ENCODE measurements around the gene GALNT18. TPM values are rescaled to one million over a fixed set of nuclear protein-coding genes. Genes with fewer than 3 reads are reported as not detected.

Gene GALNT18
- total RNA-seq, 1 donor from 2014 or later: not detected

GRCh38 chr11:11407065-11407762 is 214.6 kb downstream of the GALNT18 start:
- no peaks in the 10 kb centered on the region for H3K4me1 Mint-ChIP-seq
- TF ChIP-seq CTCF (IDR thresholded peaks at IDR 0.05): no peak
- H3K27ac Mint-ChIP-seq: no peak overlapping the region
- intact Hi-C loops (cut with micrococcal nuclease): no loop called here
- DNase-seq: no peak
- ChIA-PET CTCF (no interaction called here), POLR2A (no interaction called here)
- H3K27me3 Mint-ChIP-seq: peaks cover 6% of the 10 kb centered on the region
- H3K9me3 Mint-ChIP-seq: no peaks in the 10 kb centered on the region
- no peak overlapping the region for H3K4me3 Mint-ChIP-seq
- ATAC-seq (ENCODE audit: low read depth): no peak
- H3K36me3 Mint-ChIP-seq (ENCODE audit: low read depth): no peaks in the 10 kb centered on the region

DNA sequence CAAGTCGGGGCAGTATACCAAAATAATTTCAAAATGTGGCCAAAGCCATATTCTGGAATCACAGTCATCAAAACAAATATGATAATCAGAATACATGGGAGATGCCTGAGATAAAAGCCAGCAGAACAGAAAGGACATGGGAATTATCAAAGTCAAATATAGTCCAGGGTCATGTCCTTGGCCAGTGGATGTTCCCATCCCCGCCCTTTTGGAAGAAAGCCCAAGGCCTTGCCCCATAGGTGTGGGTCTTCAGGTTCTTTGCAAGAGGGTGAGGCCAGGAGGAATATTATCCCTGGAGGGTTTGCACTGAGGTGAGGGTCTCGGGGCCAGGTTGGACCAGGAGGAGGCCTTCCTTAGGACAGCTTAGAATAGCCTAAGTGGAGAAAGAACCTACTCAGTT is 215.2 kb downstream of the GALNT18 start:
- H3K36me3 Mint-ChIP-seq (ENCODE audit: low read depth): no peaks in the 10 kb centered on the region
- CTCF ChIA-PET: no interaction called here
- H3K27ac Mint-ChIP-seq: no peak overlapping the region
- POLR2A ChIA-PET: no interaction called here
- no peaks in the 10 kb centered on the region for H3K4me1 Mint-ChIP-seq
- ATAC-seq (ENCODE audit: low read depth) (no peak), DNase-seq (no peak)
- TF ChIP-seq CTCF (IDR thresholded peaks at IDR 0.05): no peak
- H3K27me3 Mint-ChIP-seq: peaks cover 6% of the 10 kb centered on the region
- H3K4me3 Mint-ChIP-seq: no peak overlapping the region
- intact Hi-C loops (cut with micrococcal nuclease): no loop called here
- no peaks in the 10 kb centered on the region for H3K9me3 Mint-ChIP-seq

DNA sequence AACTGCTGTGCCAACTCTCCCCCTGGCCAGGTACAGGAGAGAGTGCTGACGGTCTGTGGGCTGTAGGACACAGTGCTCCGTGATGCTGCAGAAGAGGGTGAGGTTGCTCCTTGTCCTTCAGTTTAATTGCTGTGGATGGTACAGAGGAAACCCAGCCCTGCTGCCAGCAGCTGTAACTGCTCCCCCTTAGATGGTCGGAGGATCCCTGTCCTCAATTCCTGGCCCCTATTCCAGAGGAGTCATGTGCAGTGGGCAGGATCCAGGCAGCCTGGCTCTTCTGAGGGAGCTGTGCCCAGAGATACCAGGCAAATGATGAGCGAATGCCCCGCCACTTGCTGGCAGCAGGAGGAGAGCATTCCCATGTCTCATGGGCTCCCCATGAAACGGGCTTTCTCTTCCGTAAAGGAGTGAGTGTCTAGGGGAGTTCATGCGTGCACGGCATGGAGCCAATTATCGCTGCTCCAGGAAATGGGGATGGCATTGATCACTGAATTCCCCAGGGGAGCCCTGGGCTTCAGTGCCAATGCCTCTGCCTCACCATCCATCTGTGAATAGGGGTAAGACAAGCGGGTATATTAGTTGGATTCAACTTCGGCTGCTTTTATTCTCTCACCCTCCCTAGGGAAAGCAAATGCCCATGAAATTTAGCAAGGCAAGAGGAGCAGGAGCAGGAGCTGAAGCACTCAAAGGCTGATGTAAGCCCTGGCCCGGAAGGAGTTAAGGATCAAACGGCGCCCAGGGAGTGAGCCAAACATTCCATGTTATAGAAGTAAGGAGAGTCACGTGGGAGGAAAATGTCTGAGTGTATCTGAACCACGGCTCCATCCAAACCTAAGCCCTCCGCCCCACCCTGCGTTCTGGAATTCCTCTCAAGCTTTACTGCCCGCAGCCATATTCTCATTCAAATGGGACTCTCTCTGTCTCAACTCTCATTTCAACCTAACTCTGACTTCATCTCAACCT is 217.8 kb downstream of the GALNT18 start:
- intact Hi-C loops (cut with micrococcal nuclease): no loop called here
- Mint-ChIP-seq H3K9me3 (no peaks in the 10 kb centered on the region), H3K27ac (no peak overlapping the region), H3K27me3 (peaks cover 6% of the 10 kb centered on the region), H3K4me1 (no peaks in the 10 kb centered on the region), H3K4me3 (no peak overlapping the region), H3K36me3 (ENCODE audit: low read depth) (no peaks in the 10 kb centered on the region)
- ChIA-PET POLR2A (no interaction called here), CTCF (no interaction called here)
- TF ChIP-seq CTCF (IDR thresholded peaks at IDR 0.05): no peak
- ATAC-seq (ENCODE audit: low read depth): no peak
- no peak for DNase-seq

GRCh38 chr11:11401960-11402535 is 219.8 kb downstream of the GALNT18 start:
- H3K36me3 Mint-ChIP-seq (ENCODE audit: low read depth): no peaks in the 10 kb centered on the region
- H3K9me3 Mint-ChIP-seq: no peaks in the 10 kb centered on the region
- no peak overlapping the region for H3K27ac Mint-ChIP-seq
- POLR2A ChIA-PET: no interaction called here
- peaks cover 6% of the 10 kb centered on the region for H3K27me3 Mint-ChIP-seq
- CTCF ChIA-PET: no interaction called here
- no peak for TF ChIP-seq CTCF (IDR thresholded peaks at IDR 0.05)
- intact Hi-C loops (cut with micrococcal nuclease): no loop called here
- H3K4me3 Mint-ChIP-seq: no peak overlapping the region
- no peaks in the 10 kb centered on the region for H3K4me1 Mint-ChIP-seq
- ATAC-seq (ENCODE audit: low read depth) (no peak), DNase-seq (no peak)

DNA sequence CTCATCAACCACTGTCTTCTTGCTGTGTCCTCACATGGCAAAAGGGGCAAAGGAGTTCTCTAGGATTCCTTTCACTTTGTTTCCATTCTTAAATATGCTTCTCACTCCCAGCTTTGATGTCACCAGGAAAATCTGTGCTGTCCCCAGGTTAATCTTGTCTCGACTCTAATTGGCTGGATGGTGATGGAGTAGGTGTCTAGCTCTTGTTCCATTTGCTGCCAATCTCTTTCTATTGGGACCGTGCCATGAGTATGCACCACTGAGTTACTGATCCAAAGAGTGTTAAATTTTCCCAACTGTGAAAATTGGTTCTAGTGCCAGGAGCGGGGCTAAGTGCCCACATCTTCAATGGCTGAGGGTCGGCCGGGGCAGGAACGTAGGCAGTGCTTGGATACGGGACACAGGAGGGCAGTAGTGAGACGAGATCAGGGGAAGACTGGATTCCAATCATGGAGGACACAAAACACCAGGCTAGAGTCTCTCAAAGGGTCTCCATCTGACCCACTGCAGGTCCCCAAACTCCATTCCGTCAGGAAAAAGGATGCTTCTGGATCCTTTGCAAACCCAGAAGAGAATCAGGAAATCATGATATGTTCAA is 221.1 kb downstream of the GALNT18 start:
- CTCF ChIA-PET: no interaction called here

More for the DNA sequence above, 221.1 kb downstream of the GALNT18 start:
- no peak for TF ChIP-seq CTCF (IDR thresholded peaks at IDR 0.05)
- intact Hi-C loops (cut with micrococcal nuclease): no loop called here
- ATAC-seq (ENCODE audit: low read depth) (no peak), DNase-seq (no peak)
- H3K36me3 Mint-ChIP-seq (ENCODE audit: low read depth): no peaks in the 10 kb centered on the region
- H3K4me1 Mint-ChIP-seq: no peaks in the 10 kb centered on the region
- POLR2A ChIA-PET: no interaction called here
- H3K27me3 Mint-ChIP-seq: peaks cover 5% of the 10 kb centered on the region
- H3K4me3 Mint-ChIP-seq: no peak overlapping the region
- H3K9me3 Mint-ChIP-seq: no peaks in the 10 kb centered on the region
- H3K27ac Mint-ChIP-seq: no peak overlapping the region

Data from activated B cell treated with CpG ODN at 0.5 μM for 24 hours (primary cell).